HFFc6 (cell line): ENCODE data around the gene ANO10. TPM values are rescaled to one million over a fixed set of nuclear protein-coding genes. Genes with fewer than 3 reads are reported as not detected.

ENCODE experiments used
- DNase-seq: peaks from one replicate; pipeline ENCODE4 v3.0.0-alpha.2; 2018
- H3K27ac Mint-ChIP-seq: 2 replicates; pipeline ENCODE4 v1.8.0; 2020; ENCODE audit warnings: mild to moderate bottlenecking, mixed read lengths
- H3K27me3 Mint-ChIP-seq: 2 replicates; pipeline ENCODE4 v1.8.0; 2021; ENCODE audit warnings: mild to moderate bottlenecking, moderate library complexity, mixed read lengths; ENCODE audit not compliant: insufficient read depth
- H3K36me3 Mint-ChIP-seq: 2 replicates; pipeline ENCODE4 v1.8.0; 2021; ENCODE audit warnings: low read depth, mixed read lengths
- H3K4me1 Mint-ChIP-seq: 2 replicates; pipeline ENCODE4 v1.8.0; 2020; ENCODE audit warnings: low read depth, mixed read lengths
- H3K4me3 Mint-ChIP-seq: 2 replicates; pipeline ENCODE4 v1.8.0; 2020; ENCODE audit warnings: mild to moderate bottlenecking, moderate library complexity, mixed read lengths
- H3K9me3 Mint-ChIP-seq: 2 replicates; pipeline ENCODE4 v1.8.0; 2020; ENCODE audit warnings: mild to moderate bottlenecking, mixed read lengths
- total RNA-seq, 6 experiments: library from RNA; stranded (reverse); fragmentation: NEBNext Ultra II Directional; extraction: Animal tissue kit (Norgen Biotek cat#: 25700); gene quantifications; 2 replicates in 1 of 6; 3 replicates in 5 of 6; pipeline ENCODE4 v1.2.3, GENCODE V29; 2021
- TF ChIP-seq, protein P1 (sequence below): fragments of 200-600 bp; sonication (generic); IDR thresholded peaks from 2 replicates; pipeline ENCODE4 v1.5.0; 2021; ENCODE audit warnings: antibody characterized with exemption, mild to moderate bottlenecking

ANO10 gene
- total RNA-seq, 6 experiments from 2014 or later = 78.3 to 103 (median 90.8) TPM

DNA sequence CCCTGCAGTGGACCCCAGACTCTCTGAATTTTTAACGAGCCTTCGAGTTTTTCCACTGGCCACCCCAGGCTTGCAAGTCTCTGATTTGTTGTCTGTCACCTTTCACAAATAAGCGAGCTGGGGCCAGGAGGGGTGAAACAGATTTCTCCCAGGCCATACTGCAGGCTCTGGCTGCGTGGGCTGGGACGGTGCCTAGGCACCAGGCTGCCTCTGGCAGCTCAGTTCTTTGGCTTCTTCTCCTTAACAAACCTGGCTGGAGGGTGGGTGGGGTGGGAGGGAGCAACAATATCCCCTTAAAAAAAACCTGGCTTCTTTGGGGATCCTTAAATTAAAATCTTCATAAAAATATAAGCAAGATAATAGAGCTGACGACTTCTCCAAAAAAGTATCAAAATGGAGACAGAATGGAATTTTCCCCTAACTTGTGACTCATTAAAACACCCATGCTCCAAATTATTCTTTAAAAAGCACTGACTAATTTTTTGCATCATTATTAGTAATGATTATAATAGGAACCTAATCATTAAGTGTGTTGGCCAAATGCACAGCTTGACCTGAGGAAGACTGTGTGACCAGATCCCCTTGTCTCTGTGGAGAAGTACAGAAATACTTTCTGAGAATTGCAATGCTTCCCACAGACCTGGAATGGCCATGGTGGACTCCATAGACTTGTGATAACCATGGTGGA lies 251.4 kb downstream of the ANO10 start:
- H3K4me3 Mint-ChIP-seq = no peak overlapping the region
- no peaks in the 10 kb centered on the region for H3K9me3 Mint-ChIP-seq
- H3K4me1 Mint-ChIP-seq = peaks cover 18% of the 10 kb centered on the region
- H3K36me3 Mint-ChIP-seq = no peaks in the 10 kb centered on the region; the same call in 1 of the 2 replicates
- no peak overlapping the region for H3K27ac Mint-ChIP-seq
- H3K27me3 Mint-ChIP-seq = no peaks in the 10 kb centered on the region; the same call in 1 of the 2 replicates
- no peak for DNase-seq
- TF ChIP-seq, protein P1, sequence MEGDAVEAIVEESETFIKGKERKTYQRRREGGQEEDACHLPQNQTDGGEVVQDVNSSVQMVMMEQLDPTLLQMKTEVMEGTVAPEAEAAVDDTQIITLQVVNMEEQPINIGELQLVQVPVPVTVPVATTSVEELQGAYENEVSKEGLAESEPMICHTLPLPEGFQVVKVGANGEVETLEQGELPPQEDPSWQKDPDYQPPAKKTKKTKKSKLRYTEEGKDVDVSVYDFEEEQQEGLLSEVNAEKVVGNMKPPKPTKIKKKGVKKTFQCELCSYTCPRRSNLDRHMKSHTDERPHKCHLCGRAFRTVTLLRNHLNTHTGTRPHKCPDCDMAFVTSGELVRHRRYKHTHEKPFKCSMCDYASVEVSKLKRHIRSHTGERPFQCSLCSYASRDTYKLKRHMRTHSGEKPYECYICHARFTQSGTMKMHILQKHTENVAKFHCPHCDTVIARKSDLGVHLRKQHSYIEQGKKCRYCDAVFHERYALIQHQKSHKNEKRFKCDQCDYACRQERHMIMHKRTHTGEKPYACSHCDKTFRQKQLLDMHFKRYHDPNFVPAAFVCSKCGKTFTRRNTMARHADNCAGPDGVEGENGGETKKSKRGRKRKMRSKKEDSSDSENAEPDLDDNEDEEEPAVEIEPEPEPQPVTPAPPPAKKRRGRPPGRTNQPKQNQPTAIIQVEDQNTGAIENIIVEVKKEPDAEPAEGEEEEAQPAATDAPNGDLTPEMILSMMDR = no peak

DNA sequence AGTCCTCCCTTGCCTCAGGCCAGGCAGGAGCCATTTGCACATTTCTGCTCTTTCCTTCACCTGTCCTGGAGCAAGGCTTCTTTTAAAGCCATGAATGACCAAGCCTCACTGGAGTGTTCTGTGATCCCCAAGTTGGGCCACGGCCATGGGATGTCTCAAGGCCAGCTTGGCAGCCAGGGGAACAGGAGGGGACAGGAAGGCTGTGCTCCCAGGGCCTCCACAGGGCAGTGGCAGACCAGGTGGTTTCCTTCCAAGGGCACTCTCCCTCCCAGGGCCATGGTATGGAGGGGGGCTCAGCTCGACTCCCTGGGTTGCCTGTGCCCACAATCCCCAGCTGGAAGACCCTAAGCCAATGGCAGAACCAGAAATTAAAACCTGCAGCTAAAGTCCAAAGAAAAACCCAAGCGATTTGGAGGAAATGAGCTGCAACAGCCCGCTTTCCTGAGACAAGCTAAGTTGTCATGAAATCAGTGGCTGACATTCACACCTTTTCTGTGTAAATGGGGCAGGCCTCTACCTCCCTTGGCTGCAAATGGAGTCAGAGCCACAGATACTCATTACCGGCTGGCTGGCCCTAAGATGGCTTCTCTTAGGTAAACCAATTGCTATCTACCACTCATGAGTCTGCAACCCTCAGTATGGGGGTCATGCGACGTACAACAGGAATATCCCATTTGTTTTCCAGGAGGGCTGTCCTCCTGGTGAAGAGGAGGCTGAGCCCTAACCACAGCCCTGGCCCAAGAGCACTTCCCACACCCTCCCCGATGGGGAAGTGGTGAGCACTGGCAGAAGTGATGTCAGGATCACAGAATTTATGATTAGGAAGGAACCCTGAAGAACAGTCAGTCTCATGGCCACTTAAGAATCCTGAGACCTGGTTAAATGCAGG lies 252.2 kb downstream of the ANO10 start:
- no peak for DNase-seq
- Mint-ChIP-seq H3K4me1 (peaks cover 18% of the 10 kb centered on the region), H3K27me3 (no peaks in the 10 kb centered on the region; the same call in 1 of the 2 replicates), H3K4me3 (no peak overlapping the region), H3K27ac (no peak overlapping the region), H3K9me3 (no peaks in the 10 kb centered on the region), H3K36me3 (no peaks in the 10 kb centered on the region; the same call in 1 of the 2 replicates)
- TF ChIP-seq, protein P1 = no peak

DNA sequence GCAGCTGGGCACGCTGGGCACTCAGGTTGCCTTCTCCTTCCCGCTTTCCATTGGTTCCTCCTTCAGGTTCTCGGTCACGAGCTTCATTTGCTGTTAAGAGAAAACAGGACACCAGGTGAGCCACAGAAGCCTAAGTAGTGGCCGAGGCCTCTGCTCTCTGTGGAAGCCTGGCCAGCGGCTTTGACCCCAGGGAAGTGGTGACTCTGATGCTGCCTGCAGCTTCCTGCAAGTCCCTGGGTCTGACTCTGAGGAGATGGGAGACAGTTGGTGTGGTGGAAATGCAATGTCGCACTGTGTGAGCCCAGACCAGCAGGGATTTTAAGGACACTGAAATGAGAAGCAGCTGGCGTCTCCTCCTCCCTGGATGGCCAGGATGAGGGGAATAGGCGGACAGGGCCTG lies 254.9 kb downstream of the ANO10 start:
- TF ChIP-seq, protein P1 = no peak
- no peak for DNase-seq
- no peak overlapping the region for H3K27ac Mint-ChIP-seq
- H3K27me3 Mint-ChIP-seq = no peaks in the 10 kb centered on the region; the same call in 1 of the 2 replicates
- H3K9me3 Mint-ChIP-seq = no peaks in the 10 kb centered on the region
- H3K36me3 Mint-ChIP-seq = no peaks in the 10 kb centered on the region; the same call in 1 of the 2 replicates
- no peak overlapping the region for H3K4me3 Mint-ChIP-seq
- no peaks in the 10 kb centered on the region for H3K4me1 Mint-ChIP-seq

DNA sequence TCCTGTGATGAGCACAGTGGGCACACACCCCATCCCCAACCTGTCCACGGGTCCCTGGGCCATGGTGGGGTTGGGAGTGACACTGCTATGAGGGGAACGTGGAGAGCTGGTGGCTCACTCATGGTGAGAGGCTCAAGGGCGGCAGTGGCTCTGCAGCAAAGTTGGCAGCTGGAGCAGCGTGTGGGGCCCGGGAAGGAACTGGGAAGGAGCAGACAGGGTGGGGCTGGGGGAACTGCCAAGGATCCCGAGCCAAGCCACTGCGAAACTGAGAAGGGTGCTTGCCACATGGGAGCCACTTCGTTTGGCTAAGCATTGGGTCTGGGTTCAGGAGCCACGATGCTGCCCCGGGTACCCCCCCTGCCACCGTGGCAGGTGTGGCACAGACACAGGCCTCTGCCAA lies 255.3 kb downstream of the ANO10 start:
- no peak overlapping the region for H3K27ac Mint-ChIP-seq
- H3K4me3 Mint-ChIP-seq = no peak overlapping the region
- TF ChIP-seq, protein P1 = no peak
- DNase-seq = no peak
- H3K27me3 Mint-ChIP-seq = no peaks in the 10 kb centered on the region; the same call in 1 of the 2 replicates
- no peaks in the 10 kb centered on the region; the same call in 1 of the 2 replicates for H3K36me3 Mint-ChIP-seq
- no peaks in the 10 kb centered on the region for H3K9me3 Mint-ChIP-seq
- H3K4me1 Mint-ChIP-seq = no peaks in the 10 kb centered on the region

DNA sequence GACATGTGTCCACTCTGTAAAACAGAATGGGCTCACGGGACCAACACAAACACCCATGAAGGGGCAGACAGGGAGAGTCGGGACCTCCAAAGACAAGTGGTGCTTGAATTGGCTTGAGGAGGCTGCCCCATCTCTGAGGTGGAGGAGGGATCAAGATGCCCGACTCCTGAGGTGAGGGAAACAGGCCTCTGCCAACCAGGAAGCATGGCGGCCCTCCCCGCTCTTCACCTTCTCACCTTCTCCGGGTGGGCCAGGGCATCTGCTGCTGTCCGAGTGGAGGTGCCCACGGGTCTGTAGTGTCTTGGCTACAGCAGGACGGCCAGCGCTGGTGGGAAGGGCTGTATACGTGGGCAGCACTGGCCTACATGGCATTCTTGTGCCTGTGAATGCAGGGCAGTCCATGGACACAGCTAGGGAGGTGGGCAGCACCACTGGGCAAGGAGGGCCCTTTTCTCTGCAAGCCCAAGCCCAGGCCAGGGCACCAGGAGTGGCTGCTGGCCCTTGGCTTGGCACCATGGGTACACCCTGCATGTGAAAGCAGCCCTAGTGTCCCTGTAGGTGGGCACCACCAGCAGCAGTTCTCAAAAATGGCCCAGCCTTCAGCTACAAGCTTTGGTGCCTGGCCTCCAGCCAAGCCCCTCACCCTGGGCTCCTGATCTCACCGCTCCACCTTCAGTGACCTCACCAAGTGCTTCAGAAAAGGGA lies 256.1 kb downstream of the ANO10 start:
- Mint-ChIP-seq H3K27me3 (no peaks in the 10 kb centered on the region; the same call in 1 of the 2 replicates), H3K36me3 (no peaks in the 10 kb centered on the region; the same call in 1 of the 2 replicates), H3K27ac (no peak overlapping the region), H3K4me1 (no peaks in the 10 kb centered on the region), H3K4me3 (no peak overlapping the region), H3K9me3 (no peaks in the 10 kb centered on the region)
- TF ChIP-seq, protein P1 = no peak
- no peak for DNase-seq
